ENCODE measurements around the gene DCDC2B. TPM values are rescaled to one million over a fixed set of nuclear protein-coding genes. Genes with fewer than 3 reads are reported as not detected.

Gene DCDC2B
- total and polyA plus RNA-seq, 9 of the 15 experiments (the other 6 are each of a cell fraction or from before 2014, with no cell fraction given): not detected

- TF ChIP-seq ZNF318 (IDR thresholded peaks at IDR 0.05; ENCODE audit: borderline replicate concordance in 1 of 2, low read depth in 1 of 2) (no peak), ZNF57 (CRISPR knock-in tag; IDR thresholded peaks at IDR 0.05) (no peak), BMI1 (IDR thresholded peaks at IDR 0.05; ENCODE audit: low read length) (no peak), MYNN (IDR thresholded peaks at IDR 0.05) (peak; percentile 7; the same call in 1 of the 2 replicates), MYNN (CRISPR knock-in tag; IDR thresholded peaks at IDR 0.05) (no peak), HNRNPL (IDR thresholded peaks at IDR 0.05; ENCODE audit: low read depth, low read length) (no peak), SMARCB1 (IDR thresholded peaks at IDR 0.05; ENCODE audit: insufficient read length, low read depth) (no peak), HDAC8 (tag; IDR thresholded peaks at IDR 0.05) (peak; percentile 33; the same call in 1 of the 2 replicates), RBM39 (optimal IDR thresholded peaks at IDR 0.05; ENCODE audit: low read depth, low read length) (no peak), KAT2B (IDR thresholded peaks at IDR 0.05; ENCODE audit: low read depth, low read length) (no peak), ZNF695 (CRISPR knock-in tag; IDR thresholded peaks at IDR 0.05) (no peak), HIVEP1 (CRISPR knock-in tag; IDR thresholded peaks at IDR 0.05) (no peak)
These were observed 8.5 kb upstream of the DCDC2B start, which contains the start of gene CCDC28B (continued) for GRCh38 chr1:32200226-32201010.

Measured in K562 (cell line).